Endothelial cell of umbilical vein (primary cell): Measurements from ENCODE around the gene MRPS11. TPM values are rescaled to one million over a fixed set of nuclear protein-coding genes. Genes with fewer than 3 reads are reported as not detected.

Experiments
- BruUV-seq: library from RNA; stranded (reverse); fragments of 400-500 nt; replicated peaks from 2 replicates; lab custom pipeline; 2021; lab: Mats Ljungman, UMichigan
- CTCF ChIA-PET: fragments of 300-600, 350-600 bp; sonication (Branson Sonifier 250); formaldehyde crosslinking; loops from one replicate; lab custom pipeline; 2021; ENCODE audit warnings: antibody characterized with exemption, inconsistent platforms; lab: Charles Lee
- POLR2A ChIA-PET: fragments of 300-600, 350-600 bp; sonication (Branson Sonifier 250); formaldehyde crosslinking; loops from one replicate; lab custom pipeline; 2021; ENCODE audit warnings: antibody characterized with exemption, inconsistent platforms; lab: Charles Lee
- DNase-seq: peaks from one replicate; pipeline ENCODE4 v3.0.0-alpha.2; 2011; ENCODE audit warnings: low read depth, low spot score
- FAIRE-seq: peaks from 2 replicates; lab custom pipeline; 2011; peaks lifted over from hg19 to GRCh38; lab: Jason Lieb, UNC
- H2AFZ ChIP-seq: 2 replicates; pipeline ENCODE4 v1.6.0; 2012; ENCODE audit warnings: low read depth, low read length, control low read depth, inconsistent platforms
- H3K27ac ChIP-seq: 2 replicates; pipeline ENCODE4 v1.5.1; 2011; ENCODE audit warnings: low read depth, mild to moderate bottlenecking, control low read depth, low read length, moderate library complexity; ENCODE audit not compliant: insufficient read depth
- H3K27me3 ChIP-seq, 2 experiments: 2 replicates each; pipeline versions ENCODE4 v1.6.0 to v1.6.1; 2011; ENCODE audit warnings: low read length in 2 of 2, mixed read lengths in 1 of 2; ENCODE audit not compliant: control insufficient read depth in 2 of 2, insufficient read depth in 2 of 2
- H3K36me3 ChIP-seq, 2 experiments: 2 replicates in 1 of 2; 3 replicates in 1 of 2; pipeline ENCODE4 v1.5.1; 2011; ENCODE audit warnings: low read length in 2 of 2, mild to moderate bottlenecking in 1 of 2, moderate library complexity in 1 of 2; ENCODE audit not compliant: control insufficient read depth in 2 of 2, insufficient read depth in 2 of 2; ENCODE audit errors: extremely low read depth in 1 of 2
- H3K4me1 ChIP-seq: 3 replicates; pipeline ENCODE4 v1.5.1; 2011; ENCODE audit warnings: mild to moderate bottlenecking, low read length; ENCODE audit not compliant: control insufficient read depth, insufficient read depth; ENCODE audit errors: extremely low read depth
- H3K4me2 ChIP-seq: 2 replicates; pipeline ENCODE4 v1.6.1; 2011; ENCODE audit warnings: low read length, control low read depth, mixed read lengths; ENCODE audit not compliant: insufficient read depth
- H3K4me3 ChIP-seq, 3 experiments: fragments of 200-600 bp in 1 of 3; sonication (generic), shearing (Covaris generic) in 1 of 3; replicated peaks in 1 of 3; 2 replicates each; pipeline ENCODE4 v1.5.1; 2011 to 2016; ENCODE audit warnings: control low read depth in 3 of 3, low read length in 3 of 3, mild to moderate bottlenecking in 2 of 3, inconsistent platforms in 1 of 3, low read depth in 1 of 3, moderate library complexity in 1 of 3; ENCODE audit not compliant: insufficient read depth in 1 of 3
- H3K79me2 ChIP-seq: 2 replicates; pipeline ENCODE4 v1.6.0; 2012; ENCODE audit warnings: low read length, inconsistent platforms; ENCODE audit not compliant: control insufficient read depth, insufficient read depth
- H3K9ac ChIP-seq: replicated peaks from 2 replicates; pipeline ENCODE3; 2011; ENCODE audit warnings: low read length, control low read depth; ENCODE audit not compliant: insufficient read depth; ENCODE audit errors: extremely low read depth
- H3K9me1 ChIP-seq: replicated peaks from 3 replicates; pipeline ENCODE4 v1.6.0; 2011; ENCODE audit warnings: mild to moderate bottlenecking, low read length; ENCODE audit not compliant: control insufficient read depth, insufficient read depth; ENCODE audit errors: extremely low read depth
- H3K9me3 ChIP-seq: replicated peaks from 2 replicates; pipeline ENCODE4 v1.5.1; 2012; ENCODE audit warnings: low read length, inconsistent platforms; ENCODE audit not compliant: control insufficient read depth, insufficient read depth
- H4K20me1 ChIP-seq: replicated peaks from 2 replicates; pipeline ENCODE3; 2011; ENCODE audit warnings: mild to moderate bottlenecking, low read length; ENCODE audit not compliant: control insufficient read depth, insufficient read depth; ENCODE audit errors: extremely low read depth
- EZH2 ChIP-seq: IDR thresholded peaks from 2 replicates; pipeline ENCODE4 v1.6.1; 2012; ENCODE audit warnings: borderline replicate concordance, low read depth, mild to moderate bottlenecking, moderate library complexity, low read length, inconsistent platforms; ENCODE audit not compliant: severe bottlenecking
- FOS ChIP-seq: IDR thresholded peaks from 2 replicates; pipeline ENCODE4 v1.6.1; 2011; ENCODE audit warnings: mild to moderate bottlenecking, low read length, moderate library complexity, borderline replicate concordance; ENCODE audit not compliant: insufficient read depth
- GATA2 ChIP-seq: IDR thresholded peaks from 2 replicates; pipeline ENCODE4 v1.7.0; 2011; ENCODE audit warnings: low read depth, mild to moderate bottlenecking, moderate library complexity, mixed read lengths, low read length; ENCODE audit not compliant: insufficient read length, insufficient read depth
- JUN ChIP-seq: IDR thresholded peaks from 2 replicates; pipeline ENCODE4 v1.6.1; 2011; ENCODE audit warnings: borderline replicate concordance, low read depth; ENCODE audit not compliant: insufficient read length, insufficient read depth
- MAX ChIP-seq: IDR thresholded peaks from 2 replicates; pipeline ENCODE4 v1.6.1; 2011; ENCODE audit not compliant: insufficient read depth, insufficient read length
- MYC ChIP-seq: IDR thresholded peaks from one replicate; pipeline ENCODE4 v1.6.1; 2011; ENCODE audit warnings: mild to moderate bottlenecking, low read depth, low read length
- POLR2A ChIP-seq: IDR thresholded peaks from 2 replicates; pipeline ENCODE4 v1.6.1; 2012; ENCODE audit warnings: low read depth, mild to moderate bottlenecking, control low read depth, low read length
- POLR2AphosphoS5 ChIP-seq: IDR thresholded peaks from 2 replicates; pipeline ENCODE4 v1.6.1; 2012; ENCODE audit warnings: low read depth, mild to moderate bottlenecking, control low read depth, low read length, moderate library complexity; ENCODE audit not compliant: insufficient read depth
- dilution Hi-C: fragments of 300-500 bp; cut with MboI; formaldehyde crosslinking; loops from one replicate; pipeline ENCODE4 v1.15.0; 2019; ENCODE audit warnings: low sequenced_read_pairs; ENCODE audit not compliant: extremely low pct_ligation_motif_present
- intact Hi-C: fragments of 100-400 bp; cut with micrococcal nuclease; formaldehyde crosslinking; loops from one replicate; pipeline ENCODE4 v1.10.0; 2022
- polyA plus RNA-seq, 4 experiments: library from polyadenylated mRNA; depleted of rRNA in 3 of 4; stranded (reverse) in 3 of 4; unstranded in 1 of 4; fragments of >200 nt; gene quantifications; 2 replicates each; pipeline versions ENCODE4 v1.2.1 to v1.2.3, GENCODE V29; 2011 to 2012; ENCODE audit warnings: missing spikeins in 1 of 4
- total RNA-seq: library from RNA; stranded (reverse); gene quantifications from 2 replicates; pipeline ENCODE4 v1.2.3, GENCODE V29; 2021
- TF ChIP-seq, protein P1 (sequence below), 2 donors: IDR thresholded peaks; 1 replicate in 1 of 2; 2 replicates in 1 of 2; pipeline ENCODE4 v1.5.1; 2011; ENCODE audit warnings: low read length in 2 of 2, mild to moderate bottlenecking in 2 of 2, moderate library complexity in 2 of 2, control low read depth in 1 of 2, inconsistent platforms in 1 of 2, low read depth in 1 of 2; ENCODE audit not compliant: insufficient read depth in 1 of 2; ENCODE audit errors: extremely low read depth in 1 of 2

The MRPS11 gene
- total and polyA plus RNA-seq, 2 donors (not counting 3 experiments of a cell fraction or from before 2014, with no cell fraction given), result 66.3 to 97.9 TPM

DNA sequence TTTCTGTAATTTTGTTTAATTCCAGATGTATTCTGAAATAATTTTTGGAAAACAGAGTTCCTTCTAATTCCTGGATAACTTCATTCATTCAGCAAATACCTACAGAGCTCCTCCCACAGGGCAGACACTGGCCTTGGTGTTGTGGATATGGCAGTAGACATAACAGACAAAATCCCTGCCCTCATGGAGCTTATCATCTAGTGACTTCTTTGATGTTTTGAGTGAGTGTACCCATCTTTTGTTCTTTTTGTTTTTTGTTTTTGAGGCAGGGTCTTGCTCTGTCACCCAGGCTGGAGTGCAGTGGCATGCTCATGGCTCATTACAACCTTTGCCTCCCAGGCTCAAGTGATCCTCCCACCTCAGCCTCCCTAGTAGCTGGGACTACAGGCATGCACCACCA is 57.9 kb downstream of the MRPS11 start:
- TF ChIP-seq MAX (no peak), POLR2A (no peak), EZH2 (no peak), POLR2AphosphoS5 (no peak), JUN (no peak), FOS (no peak), MYC (no peak), GATA2 (no peak)
- TF ChIP-seq, protein P1, sequence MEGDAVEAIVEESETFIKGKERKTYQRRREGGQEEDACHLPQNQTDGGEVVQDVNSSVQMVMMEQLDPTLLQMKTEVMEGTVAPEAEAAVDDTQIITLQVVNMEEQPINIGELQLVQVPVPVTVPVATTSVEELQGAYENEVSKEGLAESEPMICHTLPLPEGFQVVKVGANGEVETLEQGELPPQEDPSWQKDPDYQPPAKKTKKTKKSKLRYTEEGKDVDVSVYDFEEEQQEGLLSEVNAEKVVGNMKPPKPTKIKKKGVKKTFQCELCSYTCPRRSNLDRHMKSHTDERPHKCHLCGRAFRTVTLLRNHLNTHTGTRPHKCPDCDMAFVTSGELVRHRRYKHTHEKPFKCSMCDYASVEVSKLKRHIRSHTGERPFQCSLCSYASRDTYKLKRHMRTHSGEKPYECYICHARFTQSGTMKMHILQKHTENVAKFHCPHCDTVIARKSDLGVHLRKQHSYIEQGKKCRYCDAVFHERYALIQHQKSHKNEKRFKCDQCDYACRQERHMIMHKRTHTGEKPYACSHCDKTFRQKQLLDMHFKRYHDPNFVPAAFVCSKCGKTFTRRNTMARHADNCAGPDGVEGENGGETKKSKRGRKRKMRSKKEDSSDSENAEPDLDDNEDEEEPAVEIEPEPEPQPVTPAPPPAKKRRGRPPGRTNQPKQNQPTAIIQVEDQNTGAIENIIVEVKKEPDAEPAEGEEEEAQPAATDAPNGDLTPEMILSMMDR (IDR thresholded peaks at IDR 0.05; ENCODE audit: extremely low read depth in 1 of 2, insufficient read depth in 1 of 2, low read depth in 1 of 2, low read length in 2 of 2), result no peak
- Histone ChIP-seq H3K9me1 (no peaks in the 10 kb centered on the region), H2AFZ (no peak overlapping the region), H3K4me3 (no peak overlapping the region), H3K9me3 (no peaks in the 10 kb centered on the region), H3K9ac (no peak overlapping the region), H3K27ac (no peak overlapping the region), H3K79me2 (no peaks in the 10 kb centered on the region), H3K27me3 (no peaks in the 10 kb centered on the region), H3K36me3 (peaks cover 0 to 2% of the 10 kb centered on the region in 2 experiments), H4K20me1 (no peaks in the 10 kb centered on the region), H3K4me2 (no peak overlapping the region), H3K4me1 (no peaks in the 10 kb centered on the region)
- intact Hi-C loops (no loop called here), dilution Hi-C loops (no loop called here)
- FAIRE-seq (no peak), DNase-seq (no peak)
- CTCF ChIA-PET, result no interaction called here
- POLR2A ChIA-PET, result no interaction called here
- BruUV-seq, result no TSS peak
